Sigmoid colon (tissue), 7 donors: ENCODE results near the gene ENTHD1. TPM values are rescaled to one million over a fixed set of nuclear protein-coding genes. Genes with fewer than 3 reads are reported as not detected.

Experiments used
- DNase-seq: peaks from one replicate; pipeline ENCODE4 v3.0.0-alpha.2; 2019
- H3K27ac ChIP-seq, 4 donors: fragments of 200-600 bp; sonication (generic); one replicate each; pipeline ENCODE4 v1.5.1; 2016 to 2019; ENCODE audit warnings: mild to moderate bottlenecking in 1 of 4
- H3K27me3 ChIP-seq, 3 donors: fragments of 200-600 bp; sonication (generic); one replicate each; pipeline ENCODE4 v1.5.1; 2019; ENCODE audit warnings: mild to moderate bottlenecking in 1 of 3
- H3K36me3 ChIP-seq, 4 donors: fragments of 200-600 bp; sonication (generic); one replicate each; pipeline ENCODE4 v1.5.1; 2016 to 2019
- H3K4me1 ChIP-seq, 4 donors: fragments of 200-600 bp; sonication (generic); one replicate each; pipeline ENCODE4 v1.5.1; 2017 to 2019
- H3K4me3 ChIP-seq, 4 donors: fragments of 200-600 bp; sonication (generic); one replicate each; pipeline ENCODE4 v1.5.1; 2017 to 2019; ENCODE audit warnings: mild to moderate bottlenecking in 2 of 4, moderate library complexity in 1 of 4
- H3K9me3 ChIP-seq, 4 donors: fragments of 200-600 bp in 3 of 4; sonication (generic) in 3 of 4; one replicate each; pipeline versions ENCODE4 v1.5.1 to v1.6.1; 2013 to 2019
- CTCF ChIP-seq, 4 experiments: fragments of 450-650 bp in 3 of 4; fragments of 200-600 bp in 1 of 4; IDR thresholded peaks; one replicate each; pipeline ENCODE4 v1.5.1; 2016 to 2019; ENCODE audit warnings: antibody characterized with exemption in 4 of 4, mild to moderate bottlenecking in 3 of 4, moderate library complexity in 2 of 4
- EP300 ChIP-seq, 4 donors: sonication (generic); formaldehyde crosslinking; IDR thresholded peaks; one replicate each; pipeline ENCODE4 v1.6.1; 2017; ENCODE audit warnings: antibody characterized with exemption in 4 of 4
- POLR2A ChIP-seq, 2 donors: fragments of 450-650 bp; IDR thresholded peaks; one replicate each; pipeline ENCODE4 v1.6.1; 2016; ENCODE audit warnings: antibody characterized with exemption in 2 of 2, mild to moderate bottlenecking in 2 of 2, moderate library complexity in 2 of 2
- POLR2AphosphoS5 ChIP-seq, 4 donors: sonication (generic); formaldehyde crosslinking; IDR thresholded peaks; one replicate each; pipeline ENCODE4 v1.6.1; 2017; ENCODE audit warnings: antibody characterized with exemption in 4 of 4
- WGBS, 2 donors: extraction: QIAGEN DNeasy Blood & Tissue Kit; methylation state at CpG; one replicate each; pipeline ENCODE4 v1.1.7; 2013; 5-methylcytosine and 5-hydroxymethylcytosine counted together
- intact Hi-C: fragments of 100-400 bp; cut with DNase I; formaldehyde crosslinking; loops from one replicate; pipeline ENCODE4 v1.15.1; 2023
- polyA plus RNA-seq, 3 donors: library from polyadenylated mRNA; stranded (reverse); fragments of 200-250 nt; gene quantifications; one replicate each; pipeline ENCODE4 v1.2.3, GENCODE V29; 2013
- total RNA-seq, 4 donors: library from RNA; depleted of rRNA; stranded (reverse); fragments of >200 nt; gene quantifications; one replicate each; pipeline ENCODE4 v1.1.0, GENCODE V29; 2016
- donor health status: healthy with polysubstance abuse.
- donor health status: Bipolar disorder and iron deficiency.
- donor health status: healthy.

The ENTHD1 gene
- total and polyA plus RNA-seq, 7 donors: 0.09 TPM; not detected in 6

- no peaks in the 10 kb centered on the region for H3K4me1 ChIP-seq
- H3K36me3 ChIP-seq: no peaks in the 10 kb centered on the region
- 41 to 44% methylated on average over 4 of the region's 4 CpGs for WGBS, 2 donors
- TF ChIP-seq EP300 (IDR thresholded peaks at IDR 0.05): no peak
- no peak for TF ChIP-seq CTCF (IDR thresholded peaks at IDR 0.05)
- no peak for TF ChIP-seq POLR2A (IDR thresholded peaks at IDR 0.05)
- intact Hi-C loops: no loop called here
- H3K4me3 ChIP-seq: no peak overlapping the region
- no peak overlapping the region for H3K27ac ChIP-seq
- H3K27me3 ChIP-seq: peaks cover 0 to 35% (median 12%) of the 10 kb centered on the region in 3 donors
- no peaks in the 10 kb centered on the region for H3K9me3 ChIP-seq
- DNase-seq: no peak
Measured at GRCh38 chr22:39915295-39915726, 21.8 kb upstream of the ENTHD1 start.

GRCh38 chr22:39914584-39914983 is 21.0 kb upstream of the ENTHD1 start:
- Histone ChIP-seq H3K9me3 (no peaks in the 10 kb centered on the region), H3K36me3 (no peaks in the 10 kb centered on the region), H3K4me3 (no peak overlapping the region), H3K4me1 (no peaks in the 10 kb centered on the region), H3K27ac (no peak overlapping the region), H3K27me3 (peaks cover 0 to 41% (median 7%) of the 10 kb centered on the region in 3 donors)
- intact Hi-C loops: no loop called here
- WGBS, 2 donors: 82 to 88% methylated on average over 9 of the region's 9 CpGs
- no peak for DNase-seq
- no peak for TF ChIP-seq CTCF (IDR thresholded peaks at IDR 0.05)
- TF ChIP-seq POLR2AphosphoS5 (IDR thresholded peaks at IDR 0.05): no peak
- no peak for TF ChIP-seq POLR2A (IDR thresholded peaks at IDR 0.05)
- TF ChIP-seq EP300 (IDR thresholded peaks at IDR 0.05): no peak

- H3K27me3 ChIP-seq: peaks cover 0 to 41% (median 7%) of the 10 kb centered on the region in 3 donors
- no peak overlapping the region for H3K4me3 ChIP-seq
- intact Hi-C loops: no loop called here
- no peaks in the 10 kb centered on the region for H3K4me1 ChIP-seq
- WGBS, 2 donors: 67 to 83% methylated on average over 2 of the region's 2 CpGs
- no peak overlapping the region for H3K27ac ChIP-seq
- no peak for DNase-seq
- no peaks in the 10 kb centered on the region for H3K36me3 ChIP-seq
- TF ChIP-seq EP300 (IDR thresholded peaks at IDR 0.05) (no peak), CTCF (IDR thresholded peaks at IDR 0.05) (no peak), POLR2AphosphoS5 (IDR thresholded peaks at IDR 0.05) (no peak), POLR2A (IDR thresholded peaks at IDR 0.05) (no peak)
- no peaks in the 10 kb centered on the region for H3K9me3 ChIP-seq
Measured at GRCh38 chr22:39913886-39914285, 20.3 kb upstream of the ENTHD1 start.

GRCh38 chr22:39913321-39913720 is 19.8 kb upstream of the ENTHD1 start:
- no peaks in the 10 kb centered on the region for H3K9me3 ChIP-seq
- TF ChIP-seq POLR2AphosphoS5 (IDR thresholded peaks at IDR 0.05) (no peak), EP300 (IDR thresholded peaks at IDR 0.05) (no peak), CTCF (IDR thresholded peaks at IDR 0.05) (no peak), POLR2A (IDR thresholded peaks at IDR 0.05) (no peak)
- no peaks in the 10 kb centered on the region for H3K36me3 ChIP-seq
- peaks cover 0 to 41% (median 7%) of the 10 kb centered on the region in 3 donors for H3K27me3 ChIP-seq
- H3K4me1 ChIP-seq: no peaks in the 10 kb centered on the region
- no peak overlapping the region for H3K4me3 ChIP-seq
- H3K27ac ChIP-seq: no peak overlapping the region
- intact Hi-C loops: no loop called here
- 82 to 84% methylated on average over 5 of the region's 5 CpGs for WGBS, 2 donors
- no peak for DNase-seq
